Mesothelial cell of epicardium (in vitro differentiated cells): ENCODE measurements around the gene SP9. TPM values are rescaled to one million over a fixed set of nuclear protein-coding genes. Genes with fewer than 3 reads are reported as not detected.

ENCODE experiments used
- DNase-seq, 2 experiments: peaks; one replicate each; pipeline ENCODE4 v3.0.0; 2021; ENCODE audit warnings: low spot score in 2 of 2; ENCODE audit not compliant: unreplicated experiment in 2 of 2
- H3K27ac Mint-ChIP-seq: 2 replicates; pipeline ENCODE4 v1.8.0; 2021; ENCODE audit warnings: mixed read lengths
- H3K27me3 Mint-ChIP-seq: 2 replicates; pipeline ENCODE4 v1.8.0; 2021; ENCODE audit warnings: low read depth, mixed read lengths
- H3K36me3 Mint-ChIP-seq: 2 replicates; pipeline ENCODE4 v1.8.0; 2021; ENCODE audit warnings: mixed read lengths
- H3K4me1 Mint-ChIP-seq: 2 replicates; pipeline ENCODE4 v1.8.0; 2021; ENCODE audit warnings: mixed read lengths
- H3K4me3 Mint-ChIP-seq: 2 replicates; pipeline ENCODE4 v1.8.0; 2021; ENCODE audit warnings: mild to moderate bottlenecking, moderate library complexity, mixed read lengths
- H3K9me3 Mint-ChIP-seq: 2 replicates; pipeline ENCODE4 v1.8.0; 2021; ENCODE audit warnings: mixed read lengths
- total RNA-seq: library from RNA; stranded (reverse); gene quantifications from 3 replicates; pipeline ENCODE4 v1.2.1, GENCODE V29; 2021
- TF ChIP-seq, protein P1 (sequence below): fragments of 200-600 bp; sonication (generic); IDR thresholded peaks from one replicate; pipeline ENCODE4 v1.5.0; 2021; ENCODE audit warnings: antibody characterized with exemption; ENCODE audit not compliant: unreplicated experiment

SP9 gene
- total RNA-seq, 1 donor from 2014 or later, result 1.1 TPM

- Mint-ChIP-seq H3K36me3 (no peaks in the 10 kb centered on the region), H3K4me1 (peaks cover 34% of the 10 kb centered on the region), H3K27ac (no peak overlapping the region), H3K9me3 (no peaks in the 10 kb centered on the region), H3K27me3 (peaks cover 93% of the 10 kb centered on the region), H3K4me3 (peak overlapping the region; percentile 58)
- peak in 1 of 2 experiments; percentile 54 for DNase-seq
- TF ChIP-seq, protein P1, sequence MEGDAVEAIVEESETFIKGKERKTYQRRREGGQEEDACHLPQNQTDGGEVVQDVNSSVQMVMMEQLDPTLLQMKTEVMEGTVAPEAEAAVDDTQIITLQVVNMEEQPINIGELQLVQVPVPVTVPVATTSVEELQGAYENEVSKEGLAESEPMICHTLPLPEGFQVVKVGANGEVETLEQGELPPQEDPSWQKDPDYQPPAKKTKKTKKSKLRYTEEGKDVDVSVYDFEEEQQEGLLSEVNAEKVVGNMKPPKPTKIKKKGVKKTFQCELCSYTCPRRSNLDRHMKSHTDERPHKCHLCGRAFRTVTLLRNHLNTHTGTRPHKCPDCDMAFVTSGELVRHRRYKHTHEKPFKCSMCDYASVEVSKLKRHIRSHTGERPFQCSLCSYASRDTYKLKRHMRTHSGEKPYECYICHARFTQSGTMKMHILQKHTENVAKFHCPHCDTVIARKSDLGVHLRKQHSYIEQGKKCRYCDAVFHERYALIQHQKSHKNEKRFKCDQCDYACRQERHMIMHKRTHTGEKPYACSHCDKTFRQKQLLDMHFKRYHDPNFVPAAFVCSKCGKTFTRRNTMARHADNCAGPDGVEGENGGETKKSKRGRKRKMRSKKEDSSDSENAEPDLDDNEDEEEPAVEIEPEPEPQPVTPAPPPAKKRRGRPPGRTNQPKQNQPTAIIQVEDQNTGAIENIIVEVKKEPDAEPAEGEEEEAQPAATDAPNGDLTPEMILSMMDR, result no peak
Measured at GRCh38 chr2:174335254-174335987, 667 bp downstream of the SP9 start.

- H3K4me3 Mint-ChIP-seq, result peak overlapping the region; percentile 37
- H3K36me3 Mint-ChIP-seq, result no peaks in the 10 kb centered on the region
- TF ChIP-seq, protein P1, result no peak
- H3K27ac Mint-ChIP-seq, result no peak overlapping the region
- H3K4me1 Mint-ChIP-seq, result peaks cover 36% of the 10 kb centered on the region
- DNase-seq, result peak in 1 of 2 experiments; percentile 61
- H3K27me3 Mint-ChIP-seq, result peaks cover 89% of the 10 kb centered on the region
- H3K9me3 Mint-ChIP-seq, result no peaks in the 10 kb centered on the region
Measured at GRCh38 chr2:174335988-174336500, 1.3 kb downstream of the SP9 start.

DNA sequence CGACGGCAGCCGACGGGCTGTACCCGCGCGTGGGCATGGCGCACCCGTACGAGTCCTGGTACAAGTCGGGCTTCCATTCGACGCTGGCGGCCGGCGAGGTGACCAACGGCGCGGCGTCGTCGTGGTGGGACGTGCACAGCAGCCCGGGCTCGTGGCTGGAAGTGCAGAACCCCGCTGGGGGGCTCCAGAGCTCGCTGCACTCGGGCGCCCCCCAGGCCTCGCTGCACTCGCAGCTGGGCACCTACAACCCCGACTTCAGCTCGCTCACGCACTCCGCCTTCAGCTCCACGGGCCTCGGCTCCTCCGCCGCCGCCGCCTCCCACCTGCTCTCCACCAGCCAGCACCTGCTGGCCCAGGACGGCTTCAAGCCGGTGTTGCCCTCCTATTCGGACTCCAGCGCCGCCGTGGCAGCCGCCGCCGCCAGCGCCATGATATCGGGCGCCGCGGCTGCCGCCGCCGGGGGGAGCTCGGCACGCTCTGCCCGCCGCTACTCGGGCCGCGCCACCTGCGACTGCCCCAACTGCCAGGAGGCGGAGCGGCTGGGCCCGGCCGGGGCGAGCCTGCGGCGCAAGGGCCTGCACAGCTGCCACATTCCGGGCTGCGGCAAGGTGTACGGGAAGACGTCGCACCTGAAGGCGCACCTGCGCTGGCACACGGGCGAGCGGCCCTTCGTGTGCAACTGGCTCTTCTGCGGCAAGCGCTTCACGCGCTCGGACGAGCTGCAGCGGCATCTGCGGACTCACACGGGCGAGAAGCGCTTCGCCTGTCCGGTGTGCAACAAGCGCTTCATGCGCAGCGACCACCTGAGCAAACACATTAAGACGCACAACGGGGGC lies 2.0 kb downstream of the SP9 start:
- H3K27me3 Mint-ChIP-seq, result peaks cover 89% of the 10 kb centered on the region
- no peaks in the 10 kb centered on the region for H3K9me3 Mint-ChIP-seq
- DNase-seq, result peak in 1 of 2 experiments; percentile 58
- TF ChIP-seq, protein P1, result peak; percentile 24
- H3K27ac Mint-ChIP-seq, result no peak overlapping the region
- H3K4me1 Mint-ChIP-seq, result peaks cover 43% of the 10 kb centered on the region
- peak overlapping the region; percentile 49 for H3K4me3 Mint-ChIP-seq
- H3K36me3 Mint-ChIP-seq, result no peaks in the 10 kb centered on the region

DNA sequence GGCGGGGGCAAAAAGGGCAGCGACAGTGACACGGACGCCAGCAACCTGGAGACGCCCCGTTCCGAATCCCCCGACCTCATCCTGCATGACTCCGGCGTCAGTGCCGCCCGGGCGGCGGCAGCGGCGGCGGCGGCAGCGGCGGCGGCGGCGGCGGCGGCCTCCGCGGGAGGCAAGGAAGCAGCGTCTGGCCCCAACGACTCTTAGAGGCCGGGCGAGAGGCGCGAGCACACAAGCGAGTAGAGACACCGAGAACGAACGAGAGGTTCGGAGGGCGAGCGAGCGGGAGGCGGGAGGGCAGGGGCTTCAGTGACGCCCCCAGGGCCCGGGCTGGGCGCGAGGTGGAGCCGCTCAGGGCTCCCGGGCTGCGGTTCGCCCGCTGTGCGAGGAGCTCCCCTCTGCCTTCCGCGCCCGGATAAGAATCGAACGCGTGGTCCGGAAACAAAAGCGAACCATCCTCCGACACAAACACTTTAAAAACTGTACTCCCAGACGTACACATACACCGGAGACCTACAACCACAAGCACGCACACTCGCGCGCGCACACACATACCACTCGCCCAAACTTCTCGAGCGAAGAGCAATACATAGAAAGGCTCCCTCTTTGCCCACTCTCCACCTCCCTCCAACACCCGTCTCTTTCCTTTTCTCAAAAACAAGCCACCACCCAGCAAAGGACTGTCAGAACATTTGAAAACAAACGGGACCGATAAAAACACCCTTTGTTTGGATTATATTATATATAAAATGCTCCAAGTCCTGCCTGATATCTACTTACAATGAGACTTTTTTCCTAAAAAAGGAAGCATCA lies 2.8 kb downstream of the SP9 start:
- Mint-ChIP-seq H3K27ac (no peak overlapping the region), H3K27me3 (peaks cover 88% of the 10 kb centered on the region), H3K36me3 (no peaks in the 10 kb centered on the region), H3K4me1 (peaks cover 39% of the 10 kb centered on the region), H3K9me3 (no peaks in the 10 kb centered on the region), H3K4me3 (peak overlapping the region; percentile 60)
- peak in 1 of 2 experiments; percentile 64 for DNase-seq
- TF ChIP-seq, protein P1, result no peak

DNA sequence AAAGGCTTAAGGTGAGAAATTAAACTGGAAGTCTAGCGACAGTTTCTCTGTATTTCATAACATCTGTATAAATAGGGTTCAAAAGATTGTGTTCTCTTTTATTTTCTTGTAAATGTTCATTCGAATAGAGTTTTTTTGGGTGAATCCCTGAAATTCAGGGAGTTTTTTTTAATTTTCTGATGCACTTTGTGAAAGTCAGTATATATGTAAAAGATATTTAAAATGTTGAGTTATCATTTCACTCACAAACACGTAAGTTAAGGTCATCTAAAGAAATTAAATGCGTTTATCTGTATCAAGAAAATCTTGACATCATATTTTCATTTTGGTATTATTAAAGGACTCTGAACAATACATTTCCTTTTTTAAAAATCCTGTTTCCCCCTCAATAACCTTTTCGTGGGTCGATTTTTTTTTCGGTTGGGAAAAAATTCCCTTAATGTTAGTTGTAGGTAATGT lies 3.4 kb downstream of the SP9 start:
- no peak for DNase-seq
- H3K4me3 Mint-ChIP-seq, result peak overlapping the region; percentile 60
- H3K9me3 Mint-ChIP-seq, result no peaks in the 10 kb centered on the region
- no peaks in the 10 kb centered on the region for H3K36me3 Mint-ChIP-seq
- peaks cover 88% of the 10 kb centered on the region for H3K27me3 Mint-ChIP-seq
- TF ChIP-seq, protein P1, result no peak
- H3K4me1 Mint-ChIP-seq, result peaks cover 37% of the 10 kb centered on the region
- H3K27ac Mint-ChIP-seq, result no peak overlapping the region
